ENCODE results near the gene RHBDF2.

DNA sequence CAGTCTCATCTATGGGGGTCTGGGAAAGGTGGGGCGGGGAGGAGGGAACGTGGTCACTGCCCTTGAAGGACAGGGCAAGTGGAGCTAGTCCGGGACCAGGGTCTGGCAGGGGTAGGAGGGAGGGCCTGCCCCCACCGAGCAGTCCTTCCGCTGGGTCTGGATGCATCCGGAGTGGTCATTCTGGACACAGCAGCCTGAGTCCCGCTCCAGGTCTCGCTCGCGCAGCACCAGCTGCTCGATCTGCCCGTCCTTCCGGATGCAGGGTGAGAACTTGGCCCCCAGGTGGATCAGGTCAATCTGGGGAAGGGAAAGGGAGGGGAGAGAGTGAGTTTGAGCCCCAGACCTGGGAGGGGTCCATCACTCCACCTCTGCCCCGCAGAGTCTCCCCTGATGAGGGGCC lies 27.0 kb downstream of the RHBDF2 start:
- no peak for TF ChIP-seq POLR2A (IDR thresholded peaks at IDR 0.05)
- TF ChIP-seq, protein P1, sequence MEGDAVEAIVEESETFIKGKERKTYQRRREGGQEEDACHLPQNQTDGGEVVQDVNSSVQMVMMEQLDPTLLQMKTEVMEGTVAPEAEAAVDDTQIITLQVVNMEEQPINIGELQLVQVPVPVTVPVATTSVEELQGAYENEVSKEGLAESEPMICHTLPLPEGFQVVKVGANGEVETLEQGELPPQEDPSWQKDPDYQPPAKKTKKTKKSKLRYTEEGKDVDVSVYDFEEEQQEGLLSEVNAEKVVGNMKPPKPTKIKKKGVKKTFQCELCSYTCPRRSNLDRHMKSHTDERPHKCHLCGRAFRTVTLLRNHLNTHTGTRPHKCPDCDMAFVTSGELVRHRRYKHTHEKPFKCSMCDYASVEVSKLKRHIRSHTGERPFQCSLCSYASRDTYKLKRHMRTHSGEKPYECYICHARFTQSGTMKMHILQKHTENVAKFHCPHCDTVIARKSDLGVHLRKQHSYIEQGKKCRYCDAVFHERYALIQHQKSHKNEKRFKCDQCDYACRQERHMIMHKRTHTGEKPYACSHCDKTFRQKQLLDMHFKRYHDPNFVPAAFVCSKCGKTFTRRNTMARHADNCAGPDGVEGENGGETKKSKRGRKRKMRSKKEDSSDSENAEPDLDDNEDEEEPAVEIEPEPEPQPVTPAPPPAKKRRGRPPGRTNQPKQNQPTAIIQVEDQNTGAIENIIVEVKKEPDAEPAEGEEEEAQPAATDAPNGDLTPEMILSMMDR (IDR thresholded peaks at IDR 0.05), result no peak

Data from uterus (tissue), 2 donors.